Breast epithelium (tissue), 4 donors: ENCODE results near the gene KRTAP10-10. TPM values are rescaled to one million over a fixed set of nuclear protein-coding genes. Genes with fewer than 3 reads are reported as not detected.

ENCODE experiments used
- DNase-seq, 2 donors: peaks; one replicate each; pipeline ENCODE4 v3.0.0-alpha.2; 2019; ENCODE audit warnings: low spot score in 2 of 2
- H3K27ac ChIP-seq, 2 donors: fragments of 200-600 bp; sonication (generic) in 1 of 2; one replicate each; pipeline ENCODE4 v1.5.1; 2016 to 2019; ENCODE audit warnings: mild to moderate bottlenecking in 1 of 2
- H3K27me3 ChIP-seq, 2 donors: fragments of 200-600 bp; sonication (generic) in 1 of 2; one replicate each; pipeline versions ENCODE4 v1.5.1 to v1.6.0; 2017 to 2019; ENCODE audit warnings: control low read depth in 1 of 2, mild to moderate bottlenecking in 1 of 2
- H3K36me3 ChIP-seq: fragments of 200-600 bp; one replicate; pipeline ENCODE4 v1.5.1; 2019
- H3K4me1 ChIP-seq, 2 donors: fragments of 200-600 bp; sonication (generic); one replicate each; pipeline ENCODE4 v1.5.1; 2016 to 2019; ENCODE audit warnings: control low read depth in 1 of 2
- H3K4me3 ChIP-seq, 3 donors: fragments of 200-600 bp; sonication (generic); 1 replicate in 2 of 3; 2 replicates in 1 of 3; pipeline ENCODE4 v1.5.1; 2016 to 2019; ENCODE audit warnings: mild to moderate bottlenecking in 3 of 3, moderate library complexity in 2 of 3
- H3K9me3 ChIP-seq, 2 donors: fragments of 200-600 bp; sonication (generic) in 1 of 2; one replicate each; pipeline ENCODE4 v1.5.1; 2016 to 2019; ENCODE audit warnings: control low read depth in 1 of 2
- POLR2A ChIP-seq: fragments of 450-650 bp; IDR thresholded peaks from one replicate; pipeline ENCODE4 v1.6.1; 2016; ENCODE audit warnings: antibody characterized with exemption, mild to moderate bottlenecking, moderate library complexity
- POLR2AphosphoS5 ChIP-seq, 3 donors: sonication (generic); formaldehyde crosslinking; IDR thresholded peaks; one replicate each; pipeline ENCODE4 v1.6.1; 2017; ENCODE audit warnings: antibody characterized with exemption in 3 of 3
- intact Hi-C: fragments of 100-400 bp; cut with DNase I; formaldehyde crosslinking; loops from one replicate; pipeline ENCODE4 v1.15.1; 2023; ENCODE audit warnings: low total_unique reads
- total RNA-seq, 3 donors: library from RNA; depleted of rRNA; stranded (reverse); fragments of >200 nt; gene quantifications; one replicate each; pipeline ENCODE4 v1.1.0, GENCODE V29; 2016
- TF ChIP-seq, protein P1 (sequence below), 3 donors: fragments of 450-650 bp; IDR thresholded peaks; one replicate each; pipeline ENCODE4 v1.5.1; 2016 to 2017; ENCODE audit warnings: antibody characterized with exemption in 3 of 3, mild to moderate bottlenecking in 3 of 3, moderate library complexity in 3 of 3

KRTAP10-10 gene
- total RNA-seq, 3 donors from 2014 or later: not detected

DNA sequence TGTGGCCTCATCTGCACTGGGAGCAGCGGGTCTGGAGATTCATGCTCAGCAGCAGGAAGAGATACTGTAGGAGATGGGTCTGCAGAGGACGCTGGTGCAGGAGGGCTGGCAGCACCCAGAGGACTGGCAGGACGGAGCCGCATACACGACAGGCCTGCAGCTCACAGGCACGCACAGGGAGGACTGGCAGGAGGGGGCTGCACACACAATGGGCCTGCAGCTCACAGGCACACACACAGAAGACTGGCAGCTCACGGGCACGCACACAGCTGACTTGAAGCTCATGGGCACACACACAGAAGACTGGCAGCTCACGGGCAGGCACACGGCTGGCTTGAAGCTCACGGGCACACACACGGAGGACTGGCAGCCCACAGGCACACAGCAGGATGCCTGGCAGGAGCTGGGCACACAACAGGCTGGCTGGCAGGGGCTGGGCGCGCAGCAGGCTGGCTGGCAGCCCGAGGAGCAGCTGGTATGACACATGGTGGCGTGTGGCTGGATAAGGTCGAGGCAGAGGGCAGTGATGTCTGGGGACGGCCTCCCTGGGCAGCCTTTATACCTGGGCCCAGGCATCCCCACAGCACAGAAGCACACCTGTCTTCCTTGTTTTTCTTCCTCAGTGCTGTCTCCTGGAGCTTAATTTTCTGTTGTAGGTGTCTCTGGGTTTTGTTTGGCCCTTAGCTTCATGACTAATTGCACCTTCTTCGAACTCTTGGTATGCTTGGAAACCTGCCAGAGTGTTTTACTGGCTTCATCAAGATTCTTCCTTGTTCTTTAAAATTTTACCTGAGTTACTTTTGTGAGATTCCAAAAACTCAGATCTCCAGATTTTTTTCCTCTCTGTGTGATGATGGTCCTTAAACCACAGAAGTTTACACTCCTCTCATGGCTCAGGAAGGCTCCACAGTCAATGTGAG, 29.5 kb downstream of the KRTAP10-10 start, which contains the start of gene KRTAP12-2:
TSS of gene KRTAP12-2 (minus strand) at position 527 of the 920 bp plus-strand sequence. CDS start at position 486, 41 bp downstream.
- no peak for DNase-seq
- Histone ChIP-seq H3K27me3 (no peaks in the 10 kb centered on the region), H3K4me3 (no peak within 1 kb of the TSS), H3K27ac (no peak within 1 kb of the TSS), H3K4me1 (no peaks in the 10 kb centered on the region), H3K36me3 (no peaks in the 10 kb centered on the region), H3K9me3 (peaks cover 9 to 15% of the 10 kb centered on the region in 2 donors)
- TF ChIP-seq POLR2AphosphoS5 (IDR thresholded peaks at IDR 0.05) (no peak), POLR2A (no peak)
- TF ChIP-seq, protein P1, sequence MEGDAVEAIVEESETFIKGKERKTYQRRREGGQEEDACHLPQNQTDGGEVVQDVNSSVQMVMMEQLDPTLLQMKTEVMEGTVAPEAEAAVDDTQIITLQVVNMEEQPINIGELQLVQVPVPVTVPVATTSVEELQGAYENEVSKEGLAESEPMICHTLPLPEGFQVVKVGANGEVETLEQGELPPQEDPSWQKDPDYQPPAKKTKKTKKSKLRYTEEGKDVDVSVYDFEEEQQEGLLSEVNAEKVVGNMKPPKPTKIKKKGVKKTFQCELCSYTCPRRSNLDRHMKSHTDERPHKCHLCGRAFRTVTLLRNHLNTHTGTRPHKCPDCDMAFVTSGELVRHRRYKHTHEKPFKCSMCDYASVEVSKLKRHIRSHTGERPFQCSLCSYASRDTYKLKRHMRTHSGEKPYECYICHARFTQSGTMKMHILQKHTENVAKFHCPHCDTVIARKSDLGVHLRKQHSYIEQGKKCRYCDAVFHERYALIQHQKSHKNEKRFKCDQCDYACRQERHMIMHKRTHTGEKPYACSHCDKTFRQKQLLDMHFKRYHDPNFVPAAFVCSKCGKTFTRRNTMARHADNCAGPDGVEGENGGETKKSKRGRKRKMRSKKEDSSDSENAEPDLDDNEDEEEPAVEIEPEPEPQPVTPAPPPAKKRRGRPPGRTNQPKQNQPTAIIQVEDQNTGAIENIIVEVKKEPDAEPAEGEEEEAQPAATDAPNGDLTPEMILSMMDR (IDR thresholded peaks at IDR 0.05): no peak
- intact Hi-C loops: no loop called here

DNA sequence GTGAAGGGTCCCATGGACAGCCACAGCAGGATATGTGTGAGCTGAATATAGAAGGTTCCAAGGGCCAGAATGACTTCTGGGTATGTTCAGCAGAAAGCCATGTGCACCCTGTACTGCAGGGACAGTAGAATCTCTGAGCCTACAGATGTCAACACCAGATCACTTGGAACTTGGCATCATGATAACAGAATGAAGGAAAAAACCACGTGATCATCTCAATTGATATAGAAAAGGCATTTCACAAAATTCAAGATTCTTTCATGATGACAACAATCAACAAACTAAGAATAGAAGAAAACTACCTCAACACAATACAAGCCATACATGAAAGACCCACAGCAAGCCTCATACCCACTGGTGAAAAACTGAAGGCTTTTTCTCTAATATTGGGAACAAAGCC, 30.5 kb downstream of the KRTAP10-10 start:
- H3K4me3 ChIP-seq: no peak overlapping the region
- no peak for DNase-seq
- no peaks in the 10 kb centered on the region for H3K36me3 ChIP-seq
- H3K4me1 ChIP-seq: no peaks in the 10 kb centered on the region
- H3K9me3 ChIP-seq: peaks cover 15 to 23% of the 10 kb centered on the region in 2 donors
- TF ChIP-seq POLR2A: no peak
- TF ChIP-seq POLR2AphosphoS5 (IDR thresholded peaks at IDR 0.05): no peak
- TF ChIP-seq, protein P1 (IDR thresholded peaks at IDR 0.05): no peak
- no peak overlapping the region for H3K27ac ChIP-seq
- H3K27me3 ChIP-seq: no peaks in the 10 kb centered on the region
- intact Hi-C loops: no loop called here

DNA sequence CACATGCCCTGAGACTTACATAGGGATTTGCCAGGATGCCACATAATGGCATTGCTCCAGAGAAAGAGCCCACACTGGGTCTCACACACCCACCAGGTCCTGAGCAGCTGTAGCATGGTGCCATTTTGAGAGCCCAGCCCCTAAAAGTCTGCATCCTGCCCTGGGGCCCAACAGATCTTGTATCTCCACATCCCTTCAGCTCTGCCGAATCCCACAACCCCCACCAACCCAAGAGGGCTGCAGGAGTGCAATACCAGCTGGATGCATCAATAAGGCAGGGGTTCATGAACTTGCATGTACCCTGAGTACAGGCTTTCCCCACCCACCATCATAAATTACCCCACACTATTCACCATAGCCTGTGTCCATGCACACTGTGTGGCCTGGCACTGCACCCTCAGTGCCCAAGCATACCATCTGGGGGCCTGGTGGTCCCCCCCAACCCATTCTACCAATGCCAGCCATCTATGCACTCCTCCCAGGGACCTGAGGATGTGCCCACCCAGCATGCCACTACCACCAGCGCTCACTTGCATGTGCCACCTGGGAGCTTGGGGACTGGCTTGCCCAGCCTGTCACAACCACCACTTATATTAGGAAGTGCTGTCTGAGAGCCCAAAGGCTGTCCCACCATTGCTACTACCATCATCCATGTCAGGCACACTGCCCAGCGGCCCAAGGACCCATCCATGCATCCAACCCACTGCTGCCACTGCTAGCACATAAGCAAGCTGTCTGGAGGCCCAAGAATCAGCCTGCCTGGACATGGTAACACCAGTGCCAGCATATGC, 33.7 kb downstream of the KRTAP10-10 start:
- DNase-seq: no peak
- no peak overlapping the region for H3K4me3 ChIP-seq
- H3K9me3 ChIP-seq: peaks cover 18 to 31% of the 10 kb centered on the region in 2 donors
- H3K27ac ChIP-seq: no peak overlapping the region
- intact Hi-C loops: loop anchor here (10.0 kb wide), 1 partner anchor 146 kb away; no protein-coding TSS in a partner anchor
- no peaks in the 10 kb centered on the region for H3K27me3 ChIP-seq
- TF ChIP-seq, protein P1 (IDR thresholded peaks at IDR 0.05): no peak
- TF ChIP-seq POLR2AphosphoS5 (IDR thresholded peaks at IDR 0.05) (no peak), POLR2A (no peak)
- H3K4me1 ChIP-seq: no peaks in the 10 kb centered on the region
- no peaks in the 10 kb centered on the region for H3K36me3 ChIP-seq

DNA sequence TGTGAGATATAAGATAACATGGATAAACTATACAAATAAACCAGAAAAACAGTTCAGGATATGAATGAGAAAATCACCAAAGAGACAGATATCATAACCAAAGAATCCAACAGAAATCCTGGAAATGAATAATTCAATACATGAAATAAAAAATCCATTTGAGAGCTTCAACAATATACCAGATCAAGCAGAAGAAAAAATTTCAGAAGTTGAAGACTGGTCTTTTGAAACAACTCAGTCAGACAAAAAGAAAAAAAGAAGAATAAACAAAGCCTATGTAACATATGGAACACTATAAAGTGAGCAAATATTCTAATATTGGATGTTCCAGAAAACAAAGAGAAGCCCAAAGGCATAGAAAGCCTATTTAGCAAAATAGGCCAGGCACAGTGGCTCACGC, 34.8 kb downstream of the KRTAP10-10 start:
- Histone ChIP-seq H3K9me3 (peaks cover 18 to 31% of the 10 kb centered on the region in 2 donors), H3K27me3 (no peaks in the 10 kb centered on the region), H3K4me1 (no peaks in the 10 kb centered on the region), H3K36me3 (no peaks in the 10 kb centered on the region), H3K27ac (no peak overlapping the region), H3K4me3 (no peak overlapping the region)
- intact Hi-C loops: loop anchor here (10.0 kb wide), 1 partner anchor 147 kb away; no protein-coding TSS in a partner anchor
- TF ChIP-seq POLR2AphosphoS5 (IDR thresholded peaks at IDR 0.05): no peak
- TF ChIP-seq POLR2A: no peak
- TF ChIP-seq, protein P1 (IDR thresholded peaks at IDR 0.05): no peak
- DNase-seq: no peak
